MM.1S (cell line): ENCODE results near the gene GPI.

ENCODE experiments used
- EZH2 ChIP-seq: fragments of 300-600 bp; sonication (generic); optimal IDR thresholded peaks from 2 replicates; pipeline ENCODE3; 2017; ENCODE audit warnings: low read depth, mild to moderate bottlenecking, antibody characterized with exemption, low read length, mixed read lengths
- EZH2phosphoT487 ChIP-seq: fragments of 300-600 bp; sonication (generic); IDR thresholded peaks from 2 replicates; pipeline ENCODE4 v1.6.1; 2018; ENCODE audit warnings: antibody characterized with exemption, low read length
- TF ChIP-seq, protein P1 (sequence below): fragments of 300-600 bp; sonication (generic); IDR thresholded peaks from 2 replicates; pipeline ENCODE4 v1.5.1; 2016; ENCODE audit warnings: antibody characterized with exemption, low read length, mixed read lengths

DNA sequence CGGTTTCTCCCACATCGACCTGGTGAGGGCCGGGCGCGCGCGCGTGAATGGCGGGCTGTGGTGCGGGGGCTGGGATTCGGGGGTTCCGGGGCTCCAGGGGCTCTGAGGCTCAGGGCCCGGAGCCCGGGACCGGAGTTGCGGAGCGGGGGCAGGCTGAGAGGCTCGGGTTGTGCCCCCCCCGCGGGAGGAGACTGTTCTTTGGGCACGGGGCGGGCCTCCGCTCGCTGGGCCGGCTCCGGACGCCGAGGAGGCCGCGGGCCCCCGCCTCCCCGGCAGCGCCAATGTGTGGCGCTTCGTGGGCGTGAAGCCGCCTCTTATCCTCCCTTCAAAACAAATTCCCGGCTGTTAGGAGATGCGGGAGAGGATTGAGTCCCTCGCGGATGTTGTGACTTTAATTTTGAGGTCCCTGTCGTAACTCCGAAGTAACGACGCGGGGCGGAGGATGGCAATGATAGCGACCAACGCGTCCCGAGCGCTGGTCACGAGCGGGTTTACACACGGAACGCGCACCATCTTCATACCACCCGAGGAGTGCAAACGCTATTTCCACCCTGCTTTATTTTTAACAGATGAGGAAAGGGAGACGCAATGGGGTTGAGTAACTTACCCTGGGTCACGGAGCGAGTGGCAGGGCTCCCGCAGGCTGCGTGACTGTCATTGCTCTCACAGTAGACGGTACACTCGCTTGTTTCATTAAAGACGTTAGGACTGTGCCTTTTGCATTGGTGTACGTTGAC, 63.7 kb downstream of the GPI start:
- TF ChIP-seq, protein P1, sequence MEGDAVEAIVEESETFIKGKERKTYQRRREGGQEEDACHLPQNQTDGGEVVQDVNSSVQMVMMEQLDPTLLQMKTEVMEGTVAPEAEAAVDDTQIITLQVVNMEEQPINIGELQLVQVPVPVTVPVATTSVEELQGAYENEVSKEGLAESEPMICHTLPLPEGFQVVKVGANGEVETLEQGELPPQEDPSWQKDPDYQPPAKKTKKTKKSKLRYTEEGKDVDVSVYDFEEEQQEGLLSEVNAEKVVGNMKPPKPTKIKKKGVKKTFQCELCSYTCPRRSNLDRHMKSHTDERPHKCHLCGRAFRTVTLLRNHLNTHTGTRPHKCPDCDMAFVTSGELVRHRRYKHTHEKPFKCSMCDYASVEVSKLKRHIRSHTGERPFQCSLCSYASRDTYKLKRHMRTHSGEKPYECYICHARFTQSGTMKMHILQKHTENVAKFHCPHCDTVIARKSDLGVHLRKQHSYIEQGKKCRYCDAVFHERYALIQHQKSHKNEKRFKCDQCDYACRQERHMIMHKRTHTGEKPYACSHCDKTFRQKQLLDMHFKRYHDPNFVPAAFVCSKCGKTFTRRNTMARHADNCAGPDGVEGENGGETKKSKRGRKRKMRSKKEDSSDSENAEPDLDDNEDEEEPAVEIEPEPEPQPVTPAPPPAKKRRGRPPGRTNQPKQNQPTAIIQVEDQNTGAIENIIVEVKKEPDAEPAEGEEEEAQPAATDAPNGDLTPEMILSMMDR, result no peak
- no peak for TF ChIP-seq EZH2
- TF ChIP-seq EZH2phosphoT487, result no peak
